ENCODE measurements around the gene SNX1. TPM values are rescaled to one million over a fixed set of nuclear protein-coding genes. Genes with fewer than 3 reads are reported as not detected.

The SNX1 gene
- total and polyA plus RNA-seq, 2 of the 8 experiments (the other 6 are each of a cell fraction or from before 2014, with no cell fraction given): 27.9 to 59.8 TPM

DNA sequence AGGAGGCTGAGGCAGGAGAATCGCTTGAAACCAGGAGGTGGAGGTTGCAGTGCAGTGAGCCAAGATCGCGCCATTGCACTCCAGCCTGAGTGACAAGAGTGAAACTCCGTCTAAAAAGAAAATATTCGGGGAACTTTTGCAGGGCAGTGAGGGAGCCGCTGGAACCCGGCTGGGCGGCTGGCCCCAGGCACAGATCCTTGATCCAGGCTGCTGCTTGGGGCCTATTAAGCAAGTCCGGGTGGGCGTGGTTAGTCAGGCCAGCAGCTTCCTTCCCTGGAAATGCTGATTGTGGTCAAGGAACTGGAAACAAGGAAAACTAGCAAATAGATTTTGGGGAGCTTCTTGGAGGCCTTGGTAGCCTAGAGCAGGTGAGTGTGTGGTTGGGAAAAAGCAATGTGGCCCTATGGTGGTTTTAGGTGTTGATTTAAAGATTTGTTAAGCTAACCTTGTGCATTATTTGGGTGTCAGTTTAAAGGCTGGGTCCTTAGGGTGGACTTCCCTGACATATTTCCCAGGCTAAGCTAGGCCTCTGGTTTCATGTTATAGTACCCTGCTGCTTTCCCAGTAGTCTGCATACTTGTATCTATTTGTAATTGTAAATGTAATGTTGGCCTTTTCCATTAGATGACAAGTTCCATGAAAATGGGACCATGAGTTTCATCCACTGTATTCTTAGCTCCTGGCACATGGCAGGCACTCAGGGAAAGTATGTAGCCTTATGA, 38.0 kb downstream of the SNX1 start:
- no peak overlapping the region for H3K27ac ChIP-seq (ENCODE audit: low read depth, low read length)
- no peak for TF ChIP-seq SIN3A (conservative IDR thresholded peaks at IDR 0.05 in 1 of 2, IDR thresholded peaks at IDR 0.05 in 1 of 2; ENCODE audit: low read depth in 1 of 2, low read length in 2 of 2)

More for the DNA sequence above, 38.0 kb downstream of the SNX1 start:
- Histone ChIP-seq H3K9ac (replicated peaks in 1 of 4; ENCODE audit: extremely low read depth in 1 of 4, low read depth in 3 of 4, low read length in 3 of 4) (no peak overlapping the region), H3K36me3 (ENCODE audit: control insufficient read depth in 2 of 4, insufficient read depth in 4 of 4, low read length in 3 of 4) (peaks cover 19 to 45% (median 36%) of the 10 kb centered on the region in 4 experiments), H3K18ac (ENCODE audit: extremely low read depth, low read length) (no peak overlapping the region), H3K4me3 (ENCODE audit: extremely low read depth in 1 of 4, insufficient read depth in 2 of 4, low read depth in 3 of 4, low read length in 4 of 4) (no peak overlapping the region), H2BK120ac (replicated peaks; ENCODE audit: low read depth, low read length) (no peak overlapping the region), H4K20me1 (replicated peaks in 1 of 2; ENCODE audit: control insufficient read depth in 1 of 2, insufficient read depth in 2 of 2, low read length in 2 of 2) (peaks cover 0 to 1% of the 10 kb centered on the region in 2 experiments), H3K4me1 (replicated peaks in 1 of 4; ENCODE audit: control insufficient read depth in 3 of 4, insufficient read depth in 4 of 4, low read length in 3 of 4) (peaks cover 0 to 4% (median 2%) of the 10 kb centered on the region in 4 experiments; a peak in 1 of 7 replicates), H3K4ac (replicated peaks; ENCODE audit: insufficient read length, low read depth, low read length) (no peak overlapping the region), H3K79me1 (ENCODE audit: low read depth, low read length) (no peaks in the 10 kb centered on the region; the same call in 1 of the 2 replicates), H3K4me2 (ENCODE audit: insufficient read depth in 1 of 2, low read depth in 2 of 2, low read length in 2 of 2) (no peak overlapping the region), H3K14ac (ENCODE audit: insufficient read length) (no peak overlapping the region), H4K5ac (ENCODE audit: insufficient read length, low read depth, low read length) (no peak overlapping the region), H3K23me2 (ENCODE audit: low read depth, low read length) (no peaks in the 10 kb centered on the region), H3K56ac (replicated peaks; ENCODE audit: insufficient read length, low read depth, low read length) (no peak overlapping the region), H3K27me3 (replicated peaks in 1 of 4; ENCODE audit: control insufficient read depth in 3 of 4, extremely low read depth in 1 of 4, insufficient read depth in 3 of 4, low read length in 3 of 4) (no peaks in the 10 kb centered on the region), H2BK5ac (ENCODE audit: low read depth, low read length) (no peak overlapping the region), H4K8ac (ENCODE audit: extremely low read depth, insufficient read depth, low read length) (no peak overlapping the region), H2BK12ac (ENCODE audit: low read depth, low read length) (no peak overlapping the region), H3K23ac (ENCODE audit: insufficient read length) (no peak overlapping the region), H2BK20ac (ENCODE audit: low read length) (no peak overlapping the region), H2BK15ac (ENCODE audit: low read length) (no peak overlapping the region), H3K9me3 (ENCODE audit: insufficient read depth in 2 of 2, low read depth in 1 of 2, low read length in 1 of 2) (no peaks in the 10 kb centered on the region), H3K79me2 (ENCODE audit: control insufficient read depth in 1 of 2, insufficient read depth in 2 of 2, low read length in 2 of 2) (no peaks in the 10 kb centered on the region), H4K91ac (replicated peaks; ENCODE audit: insufficient read length, low read length) (no peak overlapping the region), H2AK5ac (ENCODE audit: low read depth, low read length) (no peak overlapping the region), H2AFZ (ENCODE audit: low read length) (no peak overlapping the region)
- POLR2A ChIA-PET (ENCODE audit: partially characterized antibody): interaction anchor here (1.2 to 1.4 kb wide), 2 partner anchors 10 to 20 kb away, joined by 3 to 7 read pairs; no protein-coding TSS in a partner anchor
- DNase-seq (ENCODE audit: low read depth in 1 of 2, low spot score in 2 of 2) (no peak), FAIRE-seq (no peak)
- 89% methylated on average over 10 of the region's 10 CpGs; no CpG with 5 or more reads in 1 of the 2 experiments for WGBS, 2 experiments (ENCODE audit: extremely low coverage in 1 of 2, insufficient coverage in 1 of 2, insufficient read length in 1 of 2, insufficient replicate concordance in 2 of 2, low coverage in 1 of 2, low lambda C conversion rate in 2 of 2, missing lambda C conversion rate in 1 of 2)
- CTCF ChIA-PET (ENCODE audit: partially characterized antibody): interaction anchor here (1.3 to 2.9 kb wide), 6 partner anchors 9 to 64 kb away, joined by 3 to 18 read pairs (median 4); partner anchors contain the start of gene CIAO2A

All from H1 (cell line).